HepG2 (cell line): ENCODE results near the gene PSENEN. TPM values are rescaled to one million over a fixed set of nuclear protein-coding genes. Genes with fewer than 3 reads are reported as not detected.

ENCODE experiments used
- ATAC-seq: fragments of 200-7000 bp; cut with Tn5 transposase; 3 replicates; pipeline ENCODE4 v1.9.1; 2020; ENCODE audit warnings: mild to moderate bottlenecking, moderate library complexity
- BruUV-seq: library from RNA; stranded (reverse); fragments of 400-500 nt; replicated peaks from 2 replicates; lab custom pipeline; 2021; lab: Mats Ljungman, UMichigan
- CTCF ChIA-PET: fragments of 300-600 bp; formaldehyde crosslinking; extraction: SDS; loops from one replicate; lab custom pipeline; 2021; ENCODE audit warnings: low total read pairs, inconsistent platforms, low intra/inter-chr PET ratio; lab: Yijun Ruan, JAX
- POLR2A ChIA-PET: fragments of 350-600 bp; sonication (Branson Sonifier 250); formaldehyde crosslinking; loops from one replicate; lab custom pipeline; 2020; ENCODE audit warnings: antibody characterized with exemption, inconsistent platforms; lab: Yijun Ruan, JAX
- DNase-seq: peaks from one replicate; pipeline ENCODE4 v3.0.0-alpha.2; 2015; ENCODE audit warnings: low spot score
- FAIRE-seq: peaks from 3 replicates; lab custom pipeline; 2011; peaks lifted over from hg19 to GRCh38; lab: Jason Lieb, UNC
- H2AFZ ChIP-seq: one replicate; pipeline ENCODE4 v1.6.1; 2011; ENCODE audit warnings: low read length, inconsistent platforms
- H3K27ac ChIP-seq: fragments of 300-600 bp; 3 replicates; pipeline ENCODE4 v1.8.0; 2011; ENCODE audit warnings: mixed run types, mild to moderate bottlenecking, mixed read lengths, low read length, inconsistent platforms; ENCODE audit not compliant: insufficient read depth; ENCODE audit errors: extremely low read length
- H3K27me3 ChIP-seq, 2 experiments: fragments of 200-600 bp in 1 of 2; 2 replicates in 1 of 2; 3 replicates in 1 of 2; pipeline versions ENCODE4 v1.6.0 to v1.8.0; 2011; ENCODE audit warnings: low read length in 2 of 2, mild to moderate bottlenecking in 2 of 2, moderate library complexity in 2 of 2, inconsistent platforms in 1 of 2; ENCODE audit not compliant: insufficient read depth in 2 of 2, control insufficient read depth in 1 of 2
- H3K36me3 ChIP-seq, 2 experiments: fragments of 200-600 bp in 1 of 2; replicated peaks in 1 of 2; 2 replicates in 1 of 2; 3 replicates in 1 of 2; pipeline versions ENCODE4 v1.5.1 to v1.8.0; 2011; ENCODE audit warnings: low read length in 2 of 2, inconsistent platforms in 1 of 2; ENCODE audit not compliant: insufficient read depth in 2 of 2, control insufficient read depth in 1 of 2
- H3K4me1 ChIP-seq: 2 replicates; pipeline ENCODE4 v1.5.1; 2012; ENCODE audit warnings: low read length, inconsistent platforms; ENCODE audit not compliant: insufficient read depth
- H3K4me2 ChIP-seq: 2 replicates; pipeline ENCODE4 v1.6.0; 2011; ENCODE audit warnings: low read depth, low read length, inconsistent platforms
- H3K4me3 ChIP-seq, 3 experiments: fragments of 200-600 bp in 1 of 3; sonication (generic), shearing (Covaris generic) in 1 of 3; replicated peaks in 1 of 3; 2 replicates each; pipeline ENCODE4 v1.5.1; 2011 to 2016; ENCODE audit warnings: low read length in 3 of 3, inconsistent platforms in 2 of 3, low read depth in 2 of 3, mild to moderate bottlenecking in 2 of 3, control low read depth in 1 of 3, mixed read lengths in 1 of 3; ENCODE audit not compliant: insufficient read depth in 1 of 3
- H3K79me2 ChIP-seq: one replicate; pipeline ENCODE4 v1.6.1; 2011; ENCODE audit warnings: low read length, inconsistent platforms; ENCODE audit not compliant: insufficient read depth
- H3K9ac ChIP-seq: 2 replicates; pipeline ENCODE4 v1.6.0; 2011; ENCODE audit warnings: mild to moderate bottlenecking, low read depth, low read length, inconsistent platforms; ENCODE audit not compliant: insufficient read depth
- H3K9me3 ChIP-seq: 2 replicates; pipeline ENCODE4 v1.5.1; 2012; ENCODE audit warnings: mild to moderate bottlenecking, low read length
- H4K20me1 ChIP-seq: 2 replicates; pipeline ENCODE4 v1.6.0; 2011; ENCODE audit warnings: inconsistent platforms, mild to moderate bottlenecking, low read length, moderate library complexity; ENCODE audit not compliant: insufficient read depth
- CHD4 ChIP-seq: fragments of 200-600 bp; sonication (generic); IDR thresholded peaks from 2 replicates; pipeline ENCODE4 v1.7.0; 2017; ENCODE audit warnings: mild to moderate bottlenecking, low read length, borderline replicate concordance
- FOXP1 ChIP-seq, 2 experiments: fragments of 450-650 bp in 1 of 2; IDR thresholded peaks; 2 replicates each; pipeline ENCODE4 v1.6.1; 2017 to 2018; ENCODE audit warnings: antibody characterized with exemption in 1 of 2
- GTF3A ChIP-seq: sonication (generic); formaldehyde crosslinking; conservative IDR thresholded peaks from 2 replicates; pipeline ENCODE4 v1.4.0; 2020; ENCODE audit warnings: mild to moderate bottlenecking, missing genetic modification reagents
- HMGA1 ChIP-seq: sonication (generic); formaldehyde crosslinking; conservative IDR thresholded peaks from 2 replicates; pipeline ENCODE4 v1.4.0; 2020; ENCODE audit warnings: missing genetic modification reagents
- KLF6 ChIP-seq: IDR thresholded peaks from 2 replicates; pipeline ENCODE4 v1.8.0; 2016; ENCODE audit warnings: missing biosample characterization, missing genetic modification reagents
- SP2 ChIP-seq: sonication (generic); formaldehyde crosslinking; IDR thresholded peaks from 2 replicates; pipeline ENCODE4 v1.5.1; 2020; ENCODE audit warnings: mild to moderate bottlenecking, missing genetic modification reagents
- ZNF225 ChIP-seq: sonication (generic); formaldehyde crosslinking; IDR thresholded peaks from 2 replicates; pipeline ENCODE4 v1.4.0; 2020; ENCODE audit warnings: mild to moderate bottlenecking, missing genetic modification reagents
- ZNF543 ChIP-seq: sonication (generic); formaldehyde crosslinking; IDR thresholded peaks from 2 replicates; pipeline ENCODE4 v1.4.0; 2020; ENCODE audit warnings: mild to moderate bottlenecking, missing genetic modification reagents
- ZNF773 ChIP-seq: sonication (generic); formaldehyde crosslinking; IDR thresholded peaks from 2 replicates; pipeline ENCODE4 v1.4.0; 2020; ENCODE audit warnings: missing genetic modification reagents, borderline replicate concordance
- WGBS: methylation state at CpG from one replicate; pipeline ENCODE4 v1.1.6; 2017; ENCODE audit warnings: low lambda C conversion rate; 5-methylcytosine and 5-hydroxymethylcytosine counted together
- in situ Hi-C: cut with HindIII; loops from 2 replicates; pipeline ENCODE4 v1.10.0; 2017; ENCODE audit warnings: low pct_unique_long_range_greater_than_20kb; ENCODE audit not compliant: extremely low pct_ligation_motif_present
- intact Hi-C: fragments of 100-400 bp; cut with micrococcal nuclease; formaldehyde crosslinking; loops from one replicate; pipeline ENCODE4 v1.10.0; 2022; ENCODE audit not compliant: unreplicated experiment
- polyA plus RNA-seq, 8 experiments: library from polyadenylated mRNA; depleted of rRNA in 3 of 8; stranded (reverse) in 7 of 8; unstranded in 1 of 8; fragments of >200 nt; fragmentation: Illumina TruSeq in 4 of 8; extraction: Trizol in 4 of 8; gene quantifications; 2 replicates each; pipeline versions ENCODE4 v1.2.1 to v1.2.3, GENCODE V29; 2011 to 2016; ENCODE audit warnings: low read depth in 4 of 8, missing spikeins in 1 of 8, mixed read lengths in 1 of 8; ENCODE audit not compliant: insufficient read depth in 1 of 8
- total RNA-seq, 5 experiments: library from RNA; depleted of rRNA; stranded (reverse); fragments of >200 nt; fragmentation: Illumina TruSeq; extraction: Trizol; gene quantifications; 2 replicates each; pipeline ENCODE4 v1.2.3, GENCODE V29; 2016; ENCODE audit warnings: low read depth in 1 of 5
- TF ChIP-seq, protein P1 (sequence below): sonication (generic); formaldehyde crosslinking; IDR thresholded peaks from 2 replicates; pipeline ENCODE4 v1.8.1; 2023; ENCODE audit warnings: mild to moderate bottlenecking, missing genetic modification reagents
- TF ChIP-seq, protein P2 (sequence below): sonication (generic); formaldehyde crosslinking; conservative IDR thresholded peaks from 2 replicates; pipeline ENCODE4 v1.8.1; 2023; ENCODE audit warnings: missing genetic modification reagents
- TF ChIP-seq, protein P3 (sequence below): sonication (generic); formaldehyde crosslinking; IDR thresholded peaks from 2 replicates; pipeline ENCODE4 v1.4.0; 2020; ENCODE audit warnings: mild to moderate bottlenecking, missing genetic modification reagents
- TF ChIP-seq, protein P4 (sequence below): sonication (generic); formaldehyde crosslinking; IDR thresholded peaks from 2 replicates; pipeline ENCODE4 v1.4.0; 2020; ENCODE audit warnings: missing genetic modification reagents, mild to moderate bottlenecking, borderline replicate concordance

Gene PSENEN
- total and polyA plus RNA-seq, 2 of the 13 experiments (the other 11 are each of a cell fraction or from before 2014, with no cell fraction given): 16.9 to 34.2 TPM

DNA sequence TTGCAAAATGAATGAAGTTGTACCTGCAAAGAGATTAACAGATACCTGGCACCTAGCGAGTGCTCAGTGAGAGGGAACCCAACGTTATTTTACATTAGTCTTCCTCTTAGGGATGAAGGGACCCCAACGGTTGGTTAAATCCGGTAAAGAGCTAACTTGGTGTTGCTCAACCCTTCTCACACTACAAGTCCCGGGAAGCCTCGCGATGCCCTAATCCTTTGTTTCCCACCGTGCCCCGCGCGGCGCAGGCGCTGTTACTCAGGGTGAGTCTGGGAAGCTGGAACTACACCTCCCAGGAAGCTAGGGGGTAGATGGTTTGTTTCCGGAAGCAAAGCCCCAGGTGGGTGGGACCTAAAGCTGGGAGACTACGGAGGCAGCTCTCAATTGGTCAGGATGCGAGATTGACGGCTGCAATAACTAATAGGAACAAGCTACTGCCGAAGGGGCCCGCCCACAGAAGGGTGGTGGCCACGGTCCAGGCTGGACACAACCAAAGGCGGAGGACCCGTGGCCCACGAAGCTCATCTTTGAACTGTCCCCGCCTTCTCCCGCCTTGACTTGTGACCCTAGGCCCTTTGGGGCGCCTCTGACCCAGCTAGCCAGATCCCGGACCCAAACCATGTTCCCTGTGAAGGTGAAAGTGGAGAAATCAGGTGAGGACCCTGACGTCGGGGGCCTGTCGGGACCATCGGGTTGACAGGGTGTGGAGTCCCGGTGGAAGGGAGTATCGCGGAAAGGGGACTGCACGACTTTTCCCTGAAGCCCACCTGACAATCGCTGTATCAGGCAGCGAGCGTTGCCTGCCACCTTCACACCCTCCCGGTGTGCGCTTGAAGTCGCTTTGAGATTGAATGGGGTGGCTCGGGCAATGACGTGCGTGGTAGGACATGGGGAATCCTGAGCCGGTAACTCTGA, 2.9 kb downstream of the PSENEN start, which contains the start of gene LIN37 (continued):
- TF ChIP-seq KLF6: no peak; the same call in 1 of the 2 replicates
- TF ChIP-seq, protein P1, sequence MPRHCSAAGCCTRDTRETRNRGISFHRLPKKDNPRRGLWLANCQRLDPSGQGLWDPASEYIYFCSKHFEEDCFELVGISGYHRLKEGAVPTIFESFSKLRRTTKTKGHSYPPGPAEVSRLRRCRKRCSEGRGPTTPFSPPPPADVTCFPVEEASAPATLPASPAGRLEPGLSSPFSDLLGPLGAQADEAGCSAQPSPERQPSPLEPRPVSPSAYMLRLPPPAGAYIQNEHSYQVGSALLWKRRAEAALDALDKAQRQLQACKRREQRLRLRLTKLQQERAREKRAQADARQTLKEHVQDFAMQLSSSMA (CRISPR knock-in tag): no peak
- TF ChIP-seq, protein P2, sequence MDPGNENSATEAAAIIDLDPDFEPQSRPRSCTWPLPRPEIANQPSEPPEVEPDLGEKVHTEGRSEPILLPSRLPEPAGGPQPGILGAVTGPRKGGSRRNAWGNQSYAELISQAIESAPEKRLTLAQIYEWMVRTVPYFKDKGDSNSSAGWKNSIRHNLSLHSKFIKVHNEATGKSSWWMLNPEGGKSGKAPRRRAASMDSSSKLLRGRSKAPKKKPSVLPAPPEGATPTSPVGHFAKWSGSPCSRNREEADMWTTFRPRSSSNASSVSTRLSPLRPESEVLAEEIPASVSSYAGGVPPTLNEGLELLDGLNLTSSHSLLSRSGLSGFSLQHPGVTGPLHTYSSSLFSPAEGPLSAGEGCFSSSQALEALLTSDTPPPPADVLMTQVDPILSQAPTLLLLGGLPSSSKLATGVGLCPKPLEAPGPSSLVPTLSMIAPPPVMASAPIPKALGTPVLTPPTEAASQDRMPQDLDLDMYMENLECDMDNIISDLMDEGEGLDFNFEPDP (CRISPR knock-in tag): no peak
- TF ChIP-seq SP2: peak; percentile 99
- no peak for TF ChIP-seq ZNF225 (CRISPR knock-in tag)
- no peak for TF ChIP-seq FOXP1 (IDR thresholded peaks at IDR 0.05)
- no peak for TF ChIP-seq FOXP1 (CRISPR knock-in tag; IDR thresholded peaks at IDR 0.05)

DNA sequence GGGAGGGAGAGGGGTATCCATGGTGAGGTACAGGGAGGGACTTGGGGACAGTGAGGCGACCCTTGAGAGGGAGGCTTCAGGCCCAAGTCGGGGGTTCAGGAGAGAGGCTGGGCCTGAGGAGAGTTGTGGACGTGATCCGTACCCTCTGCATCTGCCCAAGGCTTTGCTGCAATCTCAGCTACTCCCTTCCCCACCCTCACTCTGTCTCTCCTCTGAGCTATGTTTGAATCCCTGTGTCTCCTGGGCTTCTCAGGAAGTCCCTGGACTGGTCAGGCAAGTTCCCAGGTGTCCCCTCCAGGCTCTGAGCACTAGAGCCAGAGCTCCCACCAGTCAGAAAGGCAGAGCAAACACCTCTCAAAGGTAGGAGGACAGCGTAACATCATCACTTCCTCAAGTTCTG, 4.7 kb downstream of the PSENEN start:
- FAIRE-seq (no peak), DNase-seq (no peak), ATAC-seq (no peak)
- Histone ChIP-seq H4K20me1 (no peaks in the 10 kb centered on the region), H3K9me3 (no peaks in the 10 kb centered on the region), H3K79me2 (peaks cover 20% of the 10 kb centered on the region), H3K4me2 (no peak overlapping the region; the same call in 1 of the 2 replicates), H3K27me3 (no peaks in the 10 kb centered on the region; a peak in 1 of 5 replicates), H3K9ac (no peak overlapping the region), H3K27ac (no peak overlapping the region), H2AFZ (no peak overlapping the region), H3K4me1 (peaks cover 32% of the 10 kb centered on the region), H3K36me3 (peaks cover 3 to 20% of the 10 kb centered on the region in 2 experiments; a peak in 3 of 5 replicates), H3K4me3 (no peak overlapping the region)
- ChIA-PET CTCF (no interaction called here), POLR2A (no interaction called here)
- TF ChIP-seq ZNF543 (CRISPR knock-in tag) (no peak), HMGA1 (CRISPR knock-in tag) (no peak), GTF3A (CRISPR knock-in tag) (no peak), FOXP1 (IDR thresholded peaks at IDR 0.05) (no peak), FOXP1 (CRISPR knock-in tag; IDR thresholded peaks at IDR 0.05) (no peak), CHD4 (no peak), ZNF773 (CRISPR knock-in tag) (no peak)
- TF ChIP-seq, protein P3, sequence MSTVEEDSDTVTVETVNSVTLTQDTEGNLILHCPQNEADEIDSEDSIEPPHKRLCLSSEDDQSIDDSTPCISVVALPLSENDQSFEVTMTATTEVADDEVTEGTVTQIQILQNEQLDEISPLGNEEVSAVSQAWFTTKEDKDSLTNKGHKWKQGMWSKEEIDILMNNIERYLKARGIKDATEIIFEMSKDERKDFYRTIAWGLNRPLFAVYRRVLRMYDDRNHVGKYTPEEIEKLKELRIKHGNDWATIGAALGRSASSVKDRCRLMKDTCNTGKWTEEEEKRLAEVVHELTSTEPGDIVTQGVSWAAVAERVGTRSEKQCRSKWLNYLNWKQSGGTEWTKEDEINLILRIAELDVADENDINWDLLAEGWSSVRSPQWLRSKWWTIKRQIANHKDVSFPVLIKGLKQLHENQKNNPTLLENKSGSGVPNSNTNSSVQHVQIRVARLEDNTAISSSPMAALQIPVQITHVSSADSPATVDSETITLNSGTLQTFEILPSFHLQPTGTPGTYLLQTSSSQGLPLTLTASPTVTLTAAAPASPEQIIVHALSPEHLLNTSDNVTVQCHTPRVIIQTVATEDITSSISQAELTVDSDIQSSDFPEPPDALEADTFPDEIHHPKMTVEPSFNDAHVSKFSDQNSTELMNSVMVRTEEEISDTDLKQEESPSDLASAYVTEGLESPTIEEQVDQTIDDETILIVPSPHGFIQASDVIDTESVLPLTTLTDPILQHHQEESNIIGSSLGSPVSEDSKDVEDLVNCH (CRISPR knock-in tag): no peak
- TF ChIP-seq, protein P4, sequence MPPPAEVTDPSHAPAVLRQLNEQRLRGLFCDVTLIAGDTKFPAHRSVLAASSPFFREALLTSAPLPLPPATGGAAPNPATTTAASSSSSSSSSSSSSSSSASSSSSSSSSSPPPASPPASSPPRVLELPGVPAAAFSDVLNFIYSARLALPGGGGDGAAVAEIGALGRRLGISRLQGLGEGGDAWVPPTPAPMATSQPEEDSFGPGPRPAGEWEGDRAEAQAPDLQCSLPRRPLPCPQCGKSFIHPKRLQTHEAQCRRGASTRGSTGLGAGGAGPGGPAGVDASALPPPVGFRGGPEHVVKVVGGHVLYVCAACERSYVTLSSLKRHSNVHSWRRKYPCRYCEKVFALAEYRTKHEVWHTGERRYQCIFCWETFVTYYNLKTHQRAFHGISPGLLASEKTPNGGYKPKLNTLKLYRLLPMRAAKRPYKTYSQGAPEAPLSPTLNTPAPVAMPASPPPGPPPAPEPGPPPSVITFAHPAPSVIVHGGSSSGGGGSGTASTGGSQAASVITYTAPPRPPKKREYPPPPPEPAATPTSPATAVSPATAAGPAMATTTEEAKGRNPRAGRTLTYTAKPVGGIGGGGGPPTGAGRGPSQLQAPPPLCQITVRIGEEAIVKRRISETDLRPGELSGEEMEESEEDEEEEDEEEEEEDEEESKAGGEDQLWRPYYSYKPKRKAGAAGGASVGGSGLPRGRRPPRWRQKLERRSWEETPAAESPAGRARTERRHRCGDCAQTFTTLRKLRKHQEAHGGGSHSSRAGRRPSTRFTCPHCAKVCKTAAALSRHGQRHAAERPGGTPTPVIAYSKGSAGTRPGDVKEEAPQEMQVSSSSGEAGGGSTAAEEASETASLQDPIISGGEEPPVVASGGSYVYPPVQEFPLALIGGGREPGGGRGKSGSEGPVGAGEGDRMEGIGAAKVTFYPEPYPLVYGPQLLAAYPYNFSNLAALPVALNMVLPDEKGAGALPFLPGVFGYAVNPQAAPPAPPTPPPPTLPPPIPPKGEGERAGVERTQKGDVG: no peak
- in situ Hi-C loops: no loop called here
- WGBS: 92% methylated on average over 5 of the region's 5 CpGs
- BruUV-seq: no TSS peak
- intact Hi-C loops: no loop called here
